GM21390 (cell line): Measurements from ENCODE around the gene MAP3K13.
"Not testable (repeated sequence)": the region's sequence is repeated elsewhere in the genome, so short reads cannot be mapped to it uniquely, and the experiment has no call there.

Experiments
- ATAC-seq: cut with Tn5 transposase; IDR thresholded peaks from one replicate; pipeline ENCODE4 v1.9.1; 2021; ENCODE audit not compliant: unreplicated experiment

The MAP3K13 gene

GRCh38 chr3:185393055-185393454 is 30.1 kb downstream of the MAP3K13 start:
- no peak for ATAC-seq

- ATAC-seq, result no peak
Observed at GRCh38 chr3:185397676-185398075, 34.7 kb downstream of the MAP3K13 start.

GRCh38 chr3:185399737-185400667 is 37.1 kb downstream of the MAP3K13 start:
- no peak for ATAC-seq

- ATAC-seq, result no peak
Observed at GRCh38 chr3:185400866-185401265, 37.9 kb downstream of the MAP3K13 start.

GRCh38 chr3:185401319-185401955 is 38.5 kb downstream of the MAP3K13 start:
- no peak for ATAC-seq

- ATAC-seq, result no peak
Observed at GRCh38 chr3:185402561-185402960, 39.6 kb downstream of the MAP3K13 start.

- no peak for ATAC-seq
Observed at GRCh38 chr3:185403002-185403401, 40.1 kb downstream of the MAP3K13 start.

- ATAC-seq, result no peak
Observed at GRCh38 chr3:185405243-185405642, 42.3 kb downstream of the MAP3K13 start.

GRCh38 chr3:185405664-185406063 is 42.7 kb downstream of the MAP3K13 start:
- no peak for ATAC-seq

- no peak for ATAC-seq
Observed at GRCh38 chr3:185406121-185406620, 43.2 kb downstream of the MAP3K13 start.

GRCh38 chr3:185409957-185410356 is 47.0 kb downstream of the MAP3K13 start:
- ATAC-seq, result no peak

GRCh38 chr3:185411133-185411532 is 48.2 kb downstream of the MAP3K13 start:
- ATAC-seq, result no peak

GRCh38 chr3:185416513-185416912 is 53.6 kb downstream of the MAP3K13 start:
- ATAC-seq, result no peak

GRCh38 chr3:185418561-185418977 is 55.6 kb downstream of the MAP3K13 start:
- not testable (repeated sequence) for ATAC-seq

GRCh38 chr3:185420762-185421161 is 57.8 kb downstream of the MAP3K13 start:
- ATAC-seq, result no peak

- no peak for ATAC-seq
Observed at GRCh38 chr3:185421577-185422232, 58.8 kb downstream of the MAP3K13 start.

- ATAC-seq, result no peak
Observed at GRCh38 chr3:185422677-185423076, 59.7 kb downstream of the MAP3K13 start.

- ATAC-seq, result peak; percentile 57
Observed at GRCh38 chr3:185423178-185423577, 60.2 kb downstream of the MAP3K13 start.

- no peak for ATAC-seq
Observed at GRCh38 chr3:185424435-185424834, 61.5 kb downstream of the MAP3K13 start.

GRCh38 chr3:185430375-185430774 is 67.4 kb downstream of the MAP3K13 start:
- ATAC-seq, result no peak

GRCh38 chr3:185439745-185440466 is 77.0 kb downstream of the MAP3K13 start:
- ATAC-seq, result no peak
